H9 (cell line): ENCODE results near the gene PTPRN2. TPM values are rescaled to one million over a fixed set of nuclear protein-coding genes. Genes with fewer than 3 reads are reported as not detected.

ENCODE experiments used
- DNase-seq: peaks from one replicate; pipeline ENCODE4 v3.0.0-alpha.2; 2017
- H2AFZ ChIP-seq: one replicate; pipeline ENCODE4 v1.6.1; 2013; ENCODE audit warnings: mild to moderate bottlenecking, low read length, control low read depth, moderate library complexity
- H2AK5ac ChIP-seq: 2 replicates; pipeline ENCODE4 v1.6.1; 2013; ENCODE audit warnings: low read length, control low read depth, mixed read lengths; ENCODE audit not compliant: insufficient read length
- H2BK120ac ChIP-seq: one replicate; pipeline ENCODE4 v1.6.1; 2013; ENCODE audit warnings: low read depth, mild to moderate bottlenecking, low read length, control low read depth, inconsistent platforms; ENCODE audit not compliant: poor library complexity, severe bottlenecking
- H2BK12ac ChIP-seq: 2 replicates; pipeline ENCODE4 v1.6.1; 2013; ENCODE audit warnings: low read length, control low read depth, mixed read lengths, low read depth; ENCODE audit not compliant: insufficient read length
- H2BK15ac ChIP-seq: 2 replicates; pipeline ENCODE4 v1.6.1; 2013; ENCODE audit warnings: low read depth, low read length, control low read depth
- H2BK20ac ChIP-seq: one replicate; pipeline ENCODE4 v1.6.1; 2013; ENCODE audit warnings: low read depth, mild to moderate bottlenecking, low read length, control low read depth, inconsistent platforms; ENCODE audit not compliant: poor library complexity, severe bottlenecking
- H2BK5ac ChIP-seq: 2 replicates; pipeline ENCODE4 v1.6.1; 2013; ENCODE audit warnings: low read length, control low read depth, mixed read lengths; ENCODE audit not compliant: insufficient read length
- H3K14ac ChIP-seq: 2 replicates; pipeline ENCODE4 v1.6.1; 2013; ENCODE audit warnings: low read length, control low read depth; ENCODE audit not compliant: insufficient read depth
- H3K18ac ChIP-seq: 2 replicates; pipeline ENCODE4 v1.6.1; 2013; ENCODE audit warnings: low read depth, mild to moderate bottlenecking, mixed read lengths, low read length, control low read depth; ENCODE audit not compliant: insufficient read length
- H3K23ac ChIP-seq: 2 replicates; pipeline ENCODE4 v1.6.1; 2013; ENCODE audit warnings: low read length, control low read depth, mixed read lengths, low read depth; ENCODE audit not compliant: insufficient read length
- H3K23me2 ChIP-seq: 2 replicates; pipeline ENCODE4 v1.6.1; 2013; ENCODE audit warnings: low read depth, mild to moderate bottlenecking, mixed read lengths, low read length, control low read depth; ENCODE audit not compliant: insufficient read length, poor library complexity, severe bottlenecking
- H3K27ac ChIP-seq: 2 replicates; pipeline ENCODE4 v1.5.1; 2013; ENCODE audit warnings: low read length, control low read depth, mixed read lengths, low read depth; ENCODE audit not compliant: insufficient read length
- H3K27me3 ChIP-seq: 2 replicates; pipeline ENCODE4 v1.6.1; 2013; ENCODE audit warnings: low read length, control low read depth, inconsistent platforms; ENCODE audit not compliant: insufficient read depth
- H3K4ac ChIP-seq: 2 replicates; pipeline ENCODE4 v1.6.1; 2013; ENCODE audit warnings: low read depth, mild to moderate bottlenecking, control low read depth, inconsistent platforms, low read length, moderate library complexity
- H3K4me1 ChIP-seq: 2 replicates; pipeline ENCODE4 v1.6.1; 2013; ENCODE audit warnings: low read length, control low read depth, inconsistent platforms; ENCODE audit not compliant: insufficient read depth
- H3K4me2 ChIP-seq: 2 replicates; pipeline ENCODE4 v1.6.1; 2013; ENCODE audit warnings: low read length, control low read depth, mixed read lengths; ENCODE audit not compliant: insufficient read length, insufficient read depth
- H3K56ac ChIP-seq: 2 replicates; pipeline ENCODE4 v1.6.1; 2013; ENCODE audit warnings: low read depth, mild to moderate bottlenecking, mixed read lengths, low read length, control low read depth; ENCODE audit not compliant: insufficient read length
- H3K79me1 ChIP-seq: 2 replicates; pipeline ENCODE4 v1.6.1; 2013; ENCODE audit warnings: low read depth, mild to moderate bottlenecking, moderate library complexity, low read length, control low read depth, inconsistent platforms; ENCODE audit not compliant: insufficient read depth, poor library complexity, severe bottlenecking
- H3K79me2 ChIP-seq: 2 replicates; pipeline ENCODE4 v1.6.1; 2013; ENCODE audit warnings: low read length, control low read depth, inconsistent platforms; ENCODE audit not compliant: insufficient read depth
- H3K9ac ChIP-seq: 2 replicates; pipeline ENCODE4 v1.6.1; 2013; ENCODE audit warnings: low read length, control low read depth, mixed read lengths; ENCODE audit not compliant: insufficient read length; ENCODE audit errors: extremely low read depth
- H3K9me3 ChIP-seq: one replicate; pipeline ENCODE4 v1.6.1; 2013; ENCODE audit warnings: low read depth, low read length, inconsistent platforms; ENCODE audit not compliant: control insufficient read depth
- H3T11ph ChIP-seq: one replicate; pipeline ENCODE4 v1.6.1; 2013; ENCODE audit warnings: mild to moderate bottlenecking, low read length, control low read depth, inconsistent platforms
- H4K20me1 ChIP-seq: one replicate; pipeline ENCODE4 v1.6.1; 2013; ENCODE audit not compliant: control insufficient read depth, insufficient read length, insufficient read depth
- H4K5ac ChIP-seq: 2 replicates; pipeline ENCODE4 v1.6.1; 2013; ENCODE audit warnings: low read depth, mild to moderate bottlenecking, mixed read lengths, low read length, control low read depth; ENCODE audit not compliant: insufficient read length
- H4K8ac ChIP-seq: replicated peaks from 2 replicates; pipeline ENCODE4 v1.6.1; 2013; ENCODE audit warnings: low read length, control low read depth, mixed read lengths, low read depth; ENCODE audit not compliant: insufficient read length
- H4K91ac ChIP-seq: 2 replicates; pipeline ENCODE4 v1.6.1; 2013; ENCODE audit warnings: low read depth, mild to moderate bottlenecking, moderate library complexity, mixed read lengths, low read length, control low read depth; ENCODE audit not compliant: insufficient read length
- H3K27ac Mint-ChIP-seq, 3 experiments: 2 replicates in 2 of 3; 3 replicates in 1 of 3; pipeline ENCODE4 v1.8.0; 2020 to 2021; ENCODE audit warnings: mixed read lengths in 3 of 3, mild to moderate bottlenecking in 1 of 3, moderate library complexity in 1 of 3
- H3K27me3 Mint-ChIP-seq: 2 replicates; pipeline ENCODE4 v1.8.0; 2021; ENCODE audit warnings: low read depth, mild to moderate bottlenecking, moderate library complexity, mixed read lengths
- H3K36me3 Mint-ChIP-seq, 3 experiments: 2 replicates in 2 of 3; 3 replicates in 1 of 3; pipeline ENCODE4 v1.8.0; 2020 to 2021; ENCODE audit warnings: low read depth in 3 of 3, mixed read lengths in 3 of 3; ENCODE audit not compliant: insufficient read depth in 1 of 3
- H3K4me1 Mint-ChIP-seq, 2 experiments: 2 replicates each; pipeline ENCODE4 v1.8.0; 2020; ENCODE audit warnings: mixed read lengths in 2 of 2
- H3K4me3 Mint-ChIP-seq, 2 experiments: 2 replicates in 1 of 2; 3 replicates in 1 of 2; pipeline ENCODE4 v1.8.0; 2020 to 2021; ENCODE audit warnings: mild to moderate bottlenecking in 2 of 2, mixed read lengths in 2 of 2, moderate library complexity in 1 of 2
- H3K9me3 Mint-ChIP-seq, 2 experiments: 2 replicates in 1 of 2; 3 replicates in 1 of 2; pipeline ENCODE4 v1.8.0; 2020; ENCODE audit warnings: mild to moderate bottlenecking in 2 of 2, mixed read lengths in 2 of 2, moderate library complexity in 1 of 2
- CTCF ChIP-seq: fragments of 200-600 bp; sonication (generic); conservative IDR thresholded peaks from 3 replicates; pipeline ENCODE4 v1.8.0; 2021; ENCODE audit warnings: antibody characterized with exemption, mild to moderate bottlenecking
- WGBS: extraction: QIAGEN DNeasy Blood & Tissue Kit; methylation state at CpG from one replicate; pipeline ENCODE4 v1.1.7; 2013; ENCODE audit warnings: missing lambda C conversion rate, low lambda C conversion rate, mixed read lengths; ENCODE audit not compliant: insufficient read length; ENCODE audit errors: extremely low coverage; 5-methylcytosine and 5-hydroxymethylcytosine counted together
- total RNA-seq: library from RNA; stranded (reverse); gene quantifications from 2 replicates; pipeline ENCODE4 v1.2.1, GENCODE V29; 2021

Gene PTPRN2
- total RNA-seq, 1 experiment from 2014 or later: 5.2 TPM

- DNase-seq: no peak
Measured at GRCh38 chr7:158497627-158498026, 90.0 kb downstream of the PTPRN2 start.

More at GRCh38 chr7:158497627-158498026, 90.0 kb downstream of the PTPRN2 start:
- no peaks in the 10 kb centered on the region for H3K9me3 ChIP-seq
- Mint-ChIP-seq H3K4me3 (0 out of 5 replicates have a peak overlapping the region, but pooled peaks of 1 of the 2 experiments have one; percentile 9), H3K9me3 (no peaks in the 10 kb centered on the region), H3K4me1 (peaks cover 55 to 68% of the 10 kb centered on the region in 2 experiments), H3K27me3 (peaks cover 2% of the 10 kb centered on the region), H3K36me3 (no peaks in the 10 kb centered on the region; a peak in 1 of 7 replicates), H3K27ac (no peak overlapping the region; a peak in 1 of 7 replicates)
- no peak overlapping the region for H3K18ac ChIP-seq
- peaks cover 7% of the 10 kb centered on the region for H3K23me2 ChIP-seq
- no peak overlapping the region for H2BK20ac ChIP-seq
- H3K79me2 ChIP-seq: no peaks in the 10 kb centered on the region
- H4K20me1 ChIP-seq: no peaks in the 10 kb centered on the region
- H3K9ac ChIP-seq: no peak overlapping the region
- no peak overlapping the region for H3T11ph ChIP-seq
- no peak overlapping the region for H2BK120ac ChIP-seq
- no peak for TF ChIP-seq CTCF
- no peak overlapping the region for H3K14ac ChIP-seq
- no peak overlapping the region for H4K8ac ChIP-seq
- H3K4ac ChIP-seq: no peak overlapping the region
- H3K23ac ChIP-seq: no peak overlapping the region
- H3K56ac ChIP-seq: no peak overlapping the region
- H4K91ac ChIP-seq: no peak overlapping the region
- H3K4me1 ChIP-seq: peaks cover 4% of the 10 kb centered on the region; the same call in 1 of the 2 replicates
- H2BK12ac ChIP-seq: no peak overlapping the region
- no peak overlapping the region for H3K4me2 ChIP-seq
- no CpG with 5 or more reads among the region's 9 CpGs for WGBS
- H2AFZ ChIP-seq: no peak overlapping the region
- H3K27me3 ChIP-seq: no peaks in the 10 kb centered on the region
- H4K5ac ChIP-seq: no peak overlapping the region
- H3K79me1 ChIP-seq: no peaks in the 10 kb centered on the region
- H2BK5ac ChIP-seq: no peak overlapping the region
- no peak overlapping the region for H3K27ac ChIP-seq
- H2AK5ac ChIP-seq: no peak overlapping the region
- H2BK15ac ChIP-seq: no peak overlapping the region
